ENCODE measurements around the gene ROR2. TPM values are rescaled to one million over a fixed set of nuclear protein-coding genes. Genes with fewer than 3 reads are reported as not detected.
"Not testable (repeated sequence)": the region's sequence is repeated elsewhere in the genome, so short reads cannot be mapped to it uniquely, and the experiment has no call there.

Gene ROR2
- total and polyA plus RNA-seq, 7 donors = 0.46 to 81.7 (median 51.4) TPM

- Histone ChIP-seq H3K27ac (no peak overlapping the region), H3K27me3 (no peaks in the 10 kb centered on the region), H3K36me3 (no peaks in the 10 kb centered on the region), H3K4me1 (no peaks in the 10 kb centered on the region), H3K9me3 (no peaks in the 10 kb centered on the region), H3K4me3 (no peak overlapping the region)
- DNase-seq = no peak
- no peak for TF ChIP-seq EP300 (IDR thresholded peaks at IDR 0.05)
- TF ChIP-seq POLR2AphosphoS5 (IDR thresholded peaks at IDR 0.05) = no peak
- no peak for TF ChIP-seq POLR2A (IDR thresholded peaks at IDR 0.05)
- TF ChIP-seq CTCF (IDR thresholded peaks at IDR 0.05) = no peak
- intact Hi-C loops (cut with DNase I) = no loop called here
- WGBS, 2 donors = 88 to 93% methylated on average over 2 of the region's 2 CpGs
These were observed 402.9 kb downstream of the ROR2 start for GRCh38 chr9:91547081-91547480.

GRCh38 chr9:91546574-91546973 lies 403.5 kb downstream of the ROR2 start:
- Histone ChIP-seq H3K4me3 (no peak overlapping the region), H3K4me1 (no peaks in the 10 kb centered on the region), H3K27me3 (no peaks in the 10 kb centered on the region), H3K36me3 (no peaks in the 10 kb centered on the region), H3K9me3 (no peaks in the 10 kb centered on the region), H3K27ac (no peak overlapping the region)
- TF ChIP-seq POLR2AphosphoS5 (IDR thresholded peaks at IDR 0.05) = no peak
- no peak for TF ChIP-seq CTCF (IDR thresholded peaks at IDR 0.05)
- no peak for TF ChIP-seq EP300 (IDR thresholded peaks at IDR 0.05)
- TF ChIP-seq POLR2A (IDR thresholded peaks at IDR 0.05) = no peak
- WGBS, 2 donors = 91 to 93% methylated on average over 4 of the region's 4 CpGs
- no peak for DNase-seq
- intact Hi-C loops (cut with DNase I) = no loop called here

- H3K4me1 ChIP-seq = no peaks in the 10 kb centered on the region
- 87% methylated on average over 3 of the region's 3 CpGs for WGBS, 2 donors
- intact Hi-C loops (cut with DNase I) = no loop called here
- TF ChIP-seq POLR2A (IDR thresholded peaks at IDR 0.05) = no peak
- TF ChIP-seq CTCF (IDR thresholded peaks at IDR 0.05) = no peak
- TF ChIP-seq EP300 (IDR thresholded peaks at IDR 0.05) = no peak
- TF ChIP-seq POLR2AphosphoS5 (IDR thresholded peaks at IDR 0.05) = no peak
- H3K27ac ChIP-seq = no peak overlapping the region
- no peak for DNase-seq
- H3K36me3 ChIP-seq = no peaks in the 10 kb centered on the region
- H3K9me3 ChIP-seq = no peaks in the 10 kb centered on the region
- no peaks in the 10 kb centered on the region for H3K27me3 ChIP-seq
- no peak overlapping the region for H3K4me3 ChIP-seq
These were observed 408.3 kb downstream of the ROR2 start for GRCh38 chr9:91541734-91542133.

DNA sequence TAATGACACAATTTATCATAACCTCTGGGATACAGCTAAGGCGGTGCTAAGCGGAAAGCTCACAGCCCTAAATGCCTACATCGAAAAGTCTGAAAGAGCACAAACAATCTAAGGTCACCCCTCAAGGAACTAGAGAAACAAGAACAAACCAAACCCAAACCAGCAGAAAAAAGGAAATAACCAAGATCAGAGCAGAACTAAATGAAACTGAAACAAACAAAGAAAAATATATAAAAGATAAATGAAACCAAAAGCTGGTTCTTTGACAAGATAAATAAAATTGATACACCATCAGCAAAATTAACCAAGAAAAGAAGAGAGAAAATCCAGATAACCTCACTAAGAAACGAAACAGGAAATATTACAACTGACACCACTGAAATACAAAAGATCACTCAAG lies 409.5 kb downstream of the ROR2 start:
- H3K36me3 ChIP-seq; H3K27ac ChIP-seq; H3K27me3 ChIP-seq; DNase-seq; intact Hi-C loops (cut with DNase I); H3K4me3 ChIP-seq; H3K9me3 ChIP-seq; H3K4me1 ChIP-seq: not testable (repeated sequence)
- 79 to 88% methylated on average over 4 of the region's 4 CpGs for WGBS, 2 donors

- H3K4me1 ChIP-seq = no peaks in the 10 kb centered on the region
- no peak for DNase-seq
- H3K27ac ChIP-seq = no peak overlapping the region
- H3K4me3 ChIP-seq = no peak overlapping the region
- 6 to 45% methylated on average over 3 of the region's 3 CpGs for WGBS, 2 donors
- no peaks in the 10 kb centered on the region for H3K36me3 ChIP-seq
- no peaks in the 10 kb centered on the region for H3K27me3 ChIP-seq
- no peak for TF ChIP-seq CTCF (IDR thresholded peaks at IDR 0.05)
- H3K9me3 ChIP-seq = no peaks in the 10 kb centered on the region
- intact Hi-C loops (cut with DNase I) = no loop called here
These were observed 413.8 kb downstream of the ROR2 start for GRCh38 chr9:91536211-91536691.
